Neural cell (in vitro differentiated cells): ENCODE data around the gene BLM. TPM values are rescaled to one million over a fixed set of nuclear protein-coding genes. Genes with fewer than 3 reads are reported as not detected.

Source experiments
- H2AFZ ChIP-seq: fragments of 200-600, 300-800 bp; sonication (generic), shearing (Covaris generic); 2 replicates; pipeline ENCODE4 v1.6.0; 2014; ENCODE audit warnings: low read depth, mild to moderate bottlenecking, antibody characterized with exemption, low read length, moderate library complexity
- H3F3A ChIP-seq: fragments of 200-600 bp; shearing (Covaris generic); 2 replicates; pipeline ENCODE4 v1.6.1; 2016; ENCODE audit warnings: mild to moderate bottlenecking, moderate library complexity, mixed read lengths, antibody characterized with exemption, low read length; ENCODE audit not compliant: insufficient read depth, poor library complexity, severe bottlenecking
- H3K27ac ChIP-seq: fragments of 200-600, 300-800 bp; sonication (generic), shearing (Covaris generic); 2 replicates; pipeline ENCODE4 v1.5.1; 2014; ENCODE audit warnings: mild to moderate bottlenecking, low read length, moderate library complexity
- H3K27me3 ChIP-seq: fragments of 300-800, 200-600 bp; sonication (generic), shearing (Covaris generic); 2 replicates; pipeline ENCODE4 v1.6.0; 2014; ENCODE audit warnings: mild to moderate bottlenecking, low read depth, low read length, moderate library complexity; ENCODE audit not compliant: insufficient read depth
- H3K36me3 ChIP-seq: fragments of 300-800, 200-600 bp; sonication (generic), shearing (Covaris generic); 2 replicates; pipeline ENCODE4 v1.5.1; 2014; ENCODE audit warnings: mild to moderate bottlenecking, antibody characterized with exemption, low read length, moderate library complexity; ENCODE audit not compliant: insufficient read depth
- H3K4me2 ChIP-seq: fragments of 300-800, 200-600 bp; sonication (generic), shearing (Covaris generic); 2 replicates; pipeline ENCODE4 v1.6.0; 2014; ENCODE audit warnings: mild to moderate bottlenecking, low read length
- H3K4me3 ChIP-seq: fragments of 300-800, 200-600 bp; sonication (generic), shearing (Covaris generic); 2 replicates; pipeline ENCODE4 v1.5.1; 2014; ENCODE audit warnings: mild to moderate bottlenecking, low read length, moderate library complexity
- H3K79me2 ChIP-seq: fragments of 200-600 bp; shearing (Covaris generic); replicated peaks from 2 replicates; pipeline ENCODE4 v1.6.0; 2014; ENCODE audit warnings: mild to moderate bottlenecking, low read length, moderate library complexity; ENCODE audit not compliant: insufficient read depth
- H3K9ac ChIP-seq: fragments of 300-800, 200-600 bp; sonication (generic), shearing (Covaris generic); 2 replicates; pipeline ENCODE4 v1.6.1; 2016; ENCODE audit warnings: mild to moderate bottlenecking, low read length, mixed read lengths
- H3K9me2 ChIP-seq: fragments of 200-600 bp; shearing (Covaris generic); 2 replicates; pipeline ENCODE4 v1.6.1; 2016; ENCODE audit warnings: mild to moderate bottlenecking, low read length, mixed read lengths; ENCODE audit not compliant: insufficient read depth
- H3K9me3 ChIP-seq: fragments of 200-600, 300-800 bp; sonication (generic), shearing (Covaris generic); 2 replicates; pipeline ENCODE4 v1.6.1; 2016; ENCODE audit warnings: mild to moderate bottlenecking, mixed run types, low read length, moderate library complexity, mixed read lengths
- H4K20me1 ChIP-seq: fragments of 200-600 bp; shearing (Covaris generic); 2 replicates; pipeline ENCODE4 v1.6.1; 2016; ENCODE audit warnings: mild to moderate bottlenecking, mixed run types; ENCODE audit not compliant: insufficient read depth
- EP300 ChIP-seq: fragments of 450-650 bp; conservative IDR thresholded peaks from 2 replicates; pipeline ENCODE4 v1.6.1; 2014; ENCODE audit warnings: antibody characterized with exemption, mild to moderate bottlenecking, moderate library complexity; ENCODE audit not compliant: poor library complexity, severe bottlenecking
- MXI1 ChIP-seq: fragments of 450-650 bp; conservative IDR thresholded peaks from 2 replicates; pipeline ENCODE4 v1.6.1; 2014; ENCODE audit warnings: antibody characterized with exemption, mild to moderate bottlenecking; ENCODE audit not compliant: poor library complexity, severe bottlenecking
- RAD21 ChIP-seq: fragments of 450-650 bp; conservative IDR thresholded peaks from 2 replicates; pipeline ENCODE4 v1.6.1; 2014; ENCODE audit warnings: antibody characterized with exemption, mild to moderate bottlenecking, moderate library complexity
- REST ChIP-seq: IDR thresholded peaks from 2 replicates; pipeline ENCODE4 v1.6.1; 2012; ENCODE audit warnings: borderline replicate concordance
- SMC3 ChIP-seq: fragments of 450-650 bp; conservative IDR thresholded peaks from 2 replicates; pipeline ENCODE4 v1.6.1; 2014; ENCODE audit warnings: antibody characterized with exemption, mild to moderate bottlenecking, moderate library complexity; ENCODE audit not compliant: poor library complexity
- polyA plus RNA-seq: library from polyadenylated mRNA; depleted of rRNA; stranded (reverse); fragments of >200 nt; gene quantifications from 2 replicates; pipeline ENCODE4 v1.2.3, GENCODE V29; 2014
- TF ChIP-seq, protein P1 (sequence below): fragments of 450-650 bp; IDR thresholded peaks from 2 replicates; pipeline ENCODE4 v1.5.1; 2014; ENCODE audit warnings: antibody characterized with exemption, mild to moderate bottlenecking, moderate library complexity; ENCODE audit not compliant: poor library complexity, severe bottlenecking

Gene BLM
- polyA plus RNA-seq, 1 donor from 2014 or later: 4.5 TPM

DNA sequence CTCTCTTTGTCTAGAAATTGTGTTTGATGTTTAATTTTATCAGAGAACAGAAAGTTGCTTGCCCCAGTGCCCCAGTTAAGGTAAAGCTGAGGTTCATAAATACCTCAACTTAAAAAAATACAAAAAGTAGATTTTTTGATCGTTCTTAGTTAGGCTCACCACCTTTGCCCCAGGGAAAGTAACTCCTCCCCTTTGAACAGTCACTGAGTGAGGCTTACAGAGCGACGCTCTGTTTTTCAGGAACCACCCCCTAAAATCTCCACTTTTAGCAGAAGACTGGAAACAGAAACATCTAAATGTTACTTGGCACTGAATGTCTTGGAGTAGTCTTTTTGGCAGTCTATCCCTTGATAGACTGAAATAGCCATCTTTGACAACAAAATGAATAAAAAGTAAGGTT, 24.9 kb downstream of the BLM start:
- Histone ChIP-seq H3K9me2 (no peaks in the 10 kb centered on the region), H3K4me3 (no peak overlapping the region), H3K27me3 (no peaks in the 10 kb centered on the region), H3K4me2 (no peak overlapping the region), H3K9ac (no peak overlapping the region), H3K27ac (no peak overlapping the region), H3K79me2 (no peaks in the 10 kb centered on the region), H3K9me3 (no peaks in the 10 kb centered on the region), H3K36me3 (no peaks in the 10 kb centered on the region), H4K20me1 (no peaks in the 10 kb centered on the region), H3F3A (no peaks in the 10 kb centered on the region), H2AFZ (no peak overlapping the region)
- TF ChIP-seq REST (no peak), MXI1 (no peak), RAD21 (no peak), SMC3 (no peak)
- TF ChIP-seq, protein P1, sequence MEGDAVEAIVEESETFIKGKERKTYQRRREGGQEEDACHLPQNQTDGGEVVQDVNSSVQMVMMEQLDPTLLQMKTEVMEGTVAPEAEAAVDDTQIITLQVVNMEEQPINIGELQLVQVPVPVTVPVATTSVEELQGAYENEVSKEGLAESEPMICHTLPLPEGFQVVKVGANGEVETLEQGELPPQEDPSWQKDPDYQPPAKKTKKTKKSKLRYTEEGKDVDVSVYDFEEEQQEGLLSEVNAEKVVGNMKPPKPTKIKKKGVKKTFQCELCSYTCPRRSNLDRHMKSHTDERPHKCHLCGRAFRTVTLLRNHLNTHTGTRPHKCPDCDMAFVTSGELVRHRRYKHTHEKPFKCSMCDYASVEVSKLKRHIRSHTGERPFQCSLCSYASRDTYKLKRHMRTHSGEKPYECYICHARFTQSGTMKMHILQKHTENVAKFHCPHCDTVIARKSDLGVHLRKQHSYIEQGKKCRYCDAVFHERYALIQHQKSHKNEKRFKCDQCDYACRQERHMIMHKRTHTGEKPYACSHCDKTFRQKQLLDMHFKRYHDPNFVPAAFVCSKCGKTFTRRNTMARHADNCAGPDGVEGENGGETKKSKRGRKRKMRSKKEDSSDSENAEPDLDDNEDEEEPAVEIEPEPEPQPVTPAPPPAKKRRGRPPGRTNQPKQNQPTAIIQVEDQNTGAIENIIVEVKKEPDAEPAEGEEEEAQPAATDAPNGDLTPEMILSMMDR: no peak

- TF ChIP-seq RAD21 (no peak), EP300 (no peak)
- TF ChIP-seq, protein P1: no peak
- H3K27me3 ChIP-seq: no peaks in the 10 kb centered on the region
These were observed 26.3 kb downstream of the BLM start for GRCh38 chr15:90743407-90743806.

More at GRCh38 chr15:90743407-90743806, 26.3 kb downstream of the BLM start:
- no peak overlapping the region for H3K27ac ChIP-seq
- H3K36me3 ChIP-seq: no peaks in the 10 kb centered on the region
- no peaks in the 10 kb centered on the region for H3K9me3 ChIP-seq
- H4K20me1 ChIP-seq: no peaks in the 10 kb centered on the region
- H2AFZ ChIP-seq: no peak overlapping the region
- no peak overlapping the region for H3K9ac ChIP-seq
- H3K79me2 ChIP-seq: no peaks in the 10 kb centered on the region
- H3K9me2 ChIP-seq: no peaks in the 10 kb centered on the region
- H3K4me3 ChIP-seq: no peak overlapping the region
- no peaks in the 10 kb centered on the region for H3F3A ChIP-seq
- no peak overlapping the region for H3K4me2 ChIP-seq
